ENCODE measurements around the gene APRT. TPM values are rescaled to one million over a fixed set of nuclear protein-coding genes. Genes with fewer than 3 reads are reported as not detected.

The APRT gene
- total RNA-seq, 1 donor = 95.9 TPM

- DNase-seq (ENCODE audit: low read depth in 2 of 3, low spot score in 2 of 3) = no peak
These were observed 49.9 kb downstream of the APRT start for GRCh38 chr16:88761830-88762229.

- DNase-seq (ENCODE audit: low read depth in 2 of 3, low spot score in 2 of 3) = no peak
These were observed 50.6 kb downstream of the APRT start for GRCh38 chr16:88761143-88761534.

GRCh38 chr16:88760424-88761142, 51.1 kb downstream of the APRT start:
- DNase-seq (ENCODE audit: low read depth in 2 of 3, low spot score in 2 of 3) = no peak

GRCh38 chr16:88759976-88760350, 51.8 kb downstream of the APRT start:
- no peak for DNase-seq (ENCODE audit: low read depth in 2 of 3, low spot score in 2 of 3)

Other genes with a start within 250 kb of the APRT start
- gene ZC3H18, start 241.5 kb downstream of the APRT start, total RNA-seq = 13.5 TPM
- gene IL17C, start 173.4 kb downstream of the APRT start, total RNA-seq = under 0.01 TPM
- gene CYBA, start 160.9 kb downstream of the APRT start, total RNA-seq = 325 TPM
- 38.2 TPM for gene MVD, start 148.8 kb downstream of the APRT start, total RNA-seq
- 6.7 TPM for gene SNAI3, start 125.4 kb downstream of the APRT start, total RNA-seq
- 42.5 TPM for gene RNF166, start 105.5 kb downstream of the APRT start, total RNA-seq
- gene CTU2, start 105.4 kb downstream of the APRT start, total RNA-seq = 7.5 TPM
- gene PIEZO1, start 26.7 kb downstream of the APRT start, total RNA-seq = 394 TPM
- 69.7 TPM for gene CDT1, start 8.1 kb downstream of the APRT start, total RNA-seq
- gene GALNS, start 45.0 kb upstream of the APRT start, total RNA-seq = 20.5 TPM
- gene TRAPPC2L, start 45.2 kb upstream of the APRT start, total RNA-seq = 42.3 TPM
- gene PABPN1L, start 54.7 kb upstream of the APRT start, total RNA-seq = 0.54 TPM
- gene CBFA2T3, start 165.3 kb upstream of the APRT start, total RNA-seq = 32.0 TPM